DND-41 (cell line): ENCODE measurements around the gene ZMYND10.

Experiments used
- ATAC-seq: fragments of 200-7000 bp; cut with Tn5 transposase; 3 replicates; pipeline ENCODE4 v1.9.1; 2021; ENCODE audit warnings: low read depth; ENCODE audit not compliant: insufficient read depth
- DNase-seq: peaks from one replicate; pipeline ENCODE4 v3.0.0-alpha.2; 2020
- H2AFZ ChIP-seq: 2 replicates; pipeline ENCODE4 v1.6.0; 2012; ENCODE audit warnings: low read depth, low read length
- H3K27ac ChIP-seq: 2 replicates; pipeline ENCODE4 v1.5.1; 2012; ENCODE audit warnings: low read length, inconsistent platforms
- H3K27me3 ChIP-seq: fragments of 200-600 bp; sonication (generic); 2 replicates; pipeline ENCODE4 v1.6.0; 2012; ENCODE audit warnings: low read length, mild to moderate bottlenecking, inconsistent platforms; ENCODE audit not compliant: insufficient read depth, poor library complexity
- H3K36me3 ChIP-seq: 2 replicates; pipeline ENCODE4 v1.5.1; 2012; ENCODE audit warnings: low read length, inconsistent platforms; ENCODE audit not compliant: insufficient read depth
- H3K4me1 ChIP-seq: 2 replicates; pipeline ENCODE4 v1.5.1; 2012; ENCODE audit warnings: mild to moderate bottlenecking, low read length; ENCODE audit not compliant: insufficient read depth
- H3K4me2 ChIP-seq: 2 replicates; pipeline ENCODE4 v1.6.0; 2012; ENCODE audit warnings: mild to moderate bottlenecking, moderate library complexity, low read length, inconsistent platforms; ENCODE audit not compliant: insufficient read depth
- H3K4me3 ChIP-seq, 2 experiments: fragments of 200-600 bp in 1 of 2; shearing (Covaris generic) in 1 of 2; 2 replicates each; pipeline ENCODE4 v1.5.1; 2012 to 2016; ENCODE audit warnings: inconsistent platforms in 2 of 2, low read length in 2 of 2, mild to moderate bottlenecking in 2 of 2, low read depth in 1 of 2, moderate library complexity in 1 of 2
- H3K79me2 ChIP-seq: 2 replicates; pipeline ENCODE4 v1.6.0; 2012; ENCODE audit warnings: low read length, inconsistent platforms; ENCODE audit not compliant: insufficient read depth
- H3K9ac ChIP-seq: 2 replicates; pipeline ENCODE4 v1.6.0; 2012; ENCODE audit warnings: low read depth, mild to moderate bottlenecking, inconsistent platforms, low read length, moderate library complexity
- H3K9me3 ChIP-seq: 2 replicates; pipeline ENCODE4 v1.5.1; 2012; ENCODE audit warnings: low read length, moderate library complexity, mild to moderate bottlenecking, inconsistent platforms; ENCODE audit not compliant: insufficient read depth, severe bottlenecking
- H4K20me1 ChIP-seq: 2 replicates; pipeline ENCODE4 v1.6.0; 2012; ENCODE audit warnings: low read length; ENCODE audit not compliant: insufficient read depth
- EZH2 ChIP-seq: IDR thresholded peaks from 3 replicates; pipeline ENCODE4 v1.6.1; 2012; ENCODE audit warnings: borderline replicate concordance, low read depth, mild to moderate bottlenecking, moderate library complexity, low read length, inconsistent platforms; ENCODE audit not compliant: severe bottlenecking
- TF ChIP-seq, protein P1 (sequence below): IDR thresholded peaks from 2 replicates; pipeline ENCODE4 v1.5.1; 2012; ENCODE audit warnings: borderline replicate concordance, low read length, moderate library complexity, mild to moderate bottlenecking; ENCODE audit not compliant: poor library complexity, severe bottlenecking; ENCODE audit errors: extremely low read depth

The ZMYND10 gene

DNA sequence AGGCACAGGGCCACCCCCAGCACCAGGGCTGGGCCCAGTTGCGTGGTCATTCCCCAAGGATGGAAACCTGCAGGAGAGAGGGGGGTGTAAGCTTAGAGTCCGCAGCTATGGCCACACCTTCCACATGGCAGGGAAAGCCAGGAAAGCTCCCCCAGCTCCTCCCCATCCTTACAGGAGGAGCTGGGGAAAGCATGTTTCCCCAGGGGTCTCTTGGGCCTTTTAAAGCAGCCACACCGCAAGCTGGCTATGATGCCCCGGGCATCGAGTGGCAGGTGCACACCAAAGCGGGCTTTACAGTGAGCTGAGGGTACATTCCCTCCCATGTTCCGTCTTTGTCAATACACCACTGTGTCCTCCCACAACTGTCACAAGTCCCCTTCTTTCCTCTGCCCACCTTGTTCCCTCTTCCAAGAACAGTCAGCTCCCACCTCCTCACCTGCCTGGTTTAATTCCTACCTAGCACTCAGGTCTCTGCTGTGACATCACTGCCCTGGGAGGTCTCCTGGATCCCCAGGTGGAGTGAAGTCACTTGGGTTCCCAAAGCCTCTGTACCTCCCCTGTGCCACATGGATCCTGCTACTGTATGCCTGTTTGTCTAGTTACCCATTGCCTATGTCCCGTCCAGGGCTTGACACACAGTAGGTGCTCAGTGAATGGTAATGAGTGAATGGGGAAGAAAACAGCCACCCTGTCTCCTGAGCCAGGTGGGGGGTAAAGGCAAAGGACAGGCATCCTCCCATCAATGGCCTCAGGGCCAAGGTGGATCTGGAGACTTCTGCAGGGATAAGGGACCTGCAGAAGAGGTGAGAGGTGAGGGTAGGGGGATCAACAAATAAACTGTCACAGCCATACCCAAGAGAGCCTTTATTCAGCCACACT, 49.7 kb downstream of the ZMYND10 start:
- Histone ChIP-seq H3K4me2 (no peak overlapping the region), H3K9me3 (no peaks in the 10 kb centered on the region), H3K27me3 (no peaks in the 10 kb centered on the region), H3K4me3 (no peak overlapping the region), H3K4me1 (peaks cover 49% of the 10 kb centered on the region), H2AFZ (no peak overlapping the region), H3K79me2 (peaks cover 21% of the 10 kb centered on the region), H4K20me1 (peaks cover 3% of the 10 kb centered on the region; the same call in 1 of the 2 replicates), H3K9ac (no peak overlapping the region), H3K36me3 (peaks cover 6% of the 10 kb centered on the region; the same call in 1 of the 2 replicates), H3K27ac (no peak overlapping the region)
- ATAC-seq (no peak), DNase-seq (no peak)
- TF ChIP-seq EZH2: no peak
- TF ChIP-seq, protein P1, sequence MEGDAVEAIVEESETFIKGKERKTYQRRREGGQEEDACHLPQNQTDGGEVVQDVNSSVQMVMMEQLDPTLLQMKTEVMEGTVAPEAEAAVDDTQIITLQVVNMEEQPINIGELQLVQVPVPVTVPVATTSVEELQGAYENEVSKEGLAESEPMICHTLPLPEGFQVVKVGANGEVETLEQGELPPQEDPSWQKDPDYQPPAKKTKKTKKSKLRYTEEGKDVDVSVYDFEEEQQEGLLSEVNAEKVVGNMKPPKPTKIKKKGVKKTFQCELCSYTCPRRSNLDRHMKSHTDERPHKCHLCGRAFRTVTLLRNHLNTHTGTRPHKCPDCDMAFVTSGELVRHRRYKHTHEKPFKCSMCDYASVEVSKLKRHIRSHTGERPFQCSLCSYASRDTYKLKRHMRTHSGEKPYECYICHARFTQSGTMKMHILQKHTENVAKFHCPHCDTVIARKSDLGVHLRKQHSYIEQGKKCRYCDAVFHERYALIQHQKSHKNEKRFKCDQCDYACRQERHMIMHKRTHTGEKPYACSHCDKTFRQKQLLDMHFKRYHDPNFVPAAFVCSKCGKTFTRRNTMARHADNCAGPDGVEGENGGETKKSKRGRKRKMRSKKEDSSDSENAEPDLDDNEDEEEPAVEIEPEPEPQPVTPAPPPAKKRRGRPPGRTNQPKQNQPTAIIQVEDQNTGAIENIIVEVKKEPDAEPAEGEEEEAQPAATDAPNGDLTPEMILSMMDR: no peak

- H3K27ac ChIP-seq: no peak overlapping the region
- ATAC-seq: no peak
- H3K4me1 ChIP-seq: peaks cover 50% of the 10 kb centered on the region
Measured at GRCh38 chr3:50294492-50295403, 50.8 kb downstream of the ZMYND10 start.

GRCh38 chr3:50294089-50294488, 51.4 kb downstream of the ZMYND10 start:
- Histone ChIP-seq H3K9me3 (no peaks in the 10 kb centered on the region), H3K4me3 (no peak overlapping the region), H2AFZ (no peak overlapping the region), H3K27me3 (no peaks in the 10 kb centered on the region), H3K79me2 (peaks cover 35% of the 10 kb centered on the region), H3K4me1 (peaks cover 48% of the 10 kb centered on the region), H3K9ac (no peak overlapping the region), H3K27ac (no peak overlapping the region), H3K4me2 (no peak overlapping the region), H3K36me3 (peaks cover 23% of the 10 kb centered on the region), H4K20me1 (peaks cover 16% of the 10 kb centered on the region; the same call in 1 of the 2 replicates)
- ATAC-seq: no peak
- no peak for TF ChIP-seq EZH2
- TF ChIP-seq, protein P1: no peak
- no peak for DNase-seq

More at GRCh38 chr3:50294492-50295403, 50.8 kb downstream of the ZMYND10 start:
- no peak overlapping the region for H3K4me2 ChIP-seq
- no peak for DNase-seq
- H4K20me1 ChIP-seq: peaks cover 11% of the 10 kb centered on the region; the same call in 1 of the 2 replicates
- H3K79me2 ChIP-seq: peaks cover 32% of the 10 kb centered on the region
- no peak for TF ChIP-seq EZH2
- TF ChIP-seq, protein P1: no peak
- no peak overlapping the region for H3K4me3 ChIP-seq
- H3K36me3 ChIP-seq: peaks cover 16% of the 10 kb centered on the region
- no peak overlapping the region for H3K9ac ChIP-seq
- H3K27me3 ChIP-seq: no peaks in the 10 kb centered on the region
- H3K9me3 ChIP-seq: no peaks in the 10 kb centered on the region
- no peak overlapping the region for H2AFZ ChIP-seq
